SK-N-SH (cell line): Measurements from ENCODE around the gene KLHL8. TPM values are rescaled to one million over a fixed set of nuclear protein-coding genes. Genes with fewer than 3 reads are reported as not detected.

Experiments used
- CTCF ChIA-PET: fragments of 300-600, 350-600 bp; formaldehyde crosslinking; extraction: SDS; loops from one replicate; lab custom pipeline; 2021; lab: Yijun Ruan, JAX
- POLR2A ChIA-PET: fragments of 350-600 bp; sonication (Branson Sonifier 250); formaldehyde crosslinking; extraction: SDS; loops from one replicate; lab custom pipeline; 2020; ENCODE audit warnings: antibody characterized with exemption, inconsistent platforms; lab: Yijun Ruan, JAX
- DNase-seq: peaks from one replicate; pipeline ENCODE4 v3.0.0; 2012
- H2AFZ ChIP-seq: fragments of 200-600 bp; sonication (generic); 2 replicates; pipeline ENCODE4 v1.8.1; 2016; ENCODE audit warnings: antibody characterized with exemption, mild to moderate bottlenecking, low read depth
- H3F3A ChIP-seq: fragments of 200-600 bp; sonication (generic); replicated peaks from 2 replicates; pipeline ENCODE3; 2016; ENCODE audit warnings: antibody characterized with exemption, mild to moderate bottlenecking; ENCODE audit not compliant: insufficient read depth
- H3K27ac ChIP-seq, 2 experiments: fragments of 200-500 bp in 1 of 2; fragments of 200-600 bp in 1 of 2; sonication (Bioruptor generic) in 1 of 2; sonication (generic), shearing (Covaris generic) in 1 of 2; 2 replicates each; pipeline versions ENCODE4 v1.5.1 to v1.6.1; 2014 to 2016; ENCODE audit warnings: low read depth in 2 of 2, inconsistent platforms in 1 of 2, low read length in 1 of 2, mild to moderate bottlenecking in 1 of 2, mixed read lengths in 1 of 2
- H3K27me3 ChIP-seq: fragments of 200-600 bp; sonication (generic), shearing (Covaris generic); 2 replicates; pipeline ENCODE4 v1.6.1; 2016; ENCODE audit warnings: mixed run types; ENCODE audit not compliant: insufficient read depth
- H3K36me3 ChIP-seq, 2 experiments: fragments of 200-500 bp in 1 of 2; fragments of 200-600 bp in 1 of 2; sonication (Bioruptor generic) in 1 of 2; sonication (generic) in 1 of 2; replicated peaks in 1 of 2; 2 replicates each; pipeline versions ENCODE3 to v1.5.1; 2014 to 2016; ENCODE audit warnings: low read length in 1 of 2, mild to moderate bottlenecking in 1 of 2; ENCODE audit not compliant: insufficient read depth in 2 of 2, control insufficient read depth in 1 of 2
- H3K4me1 ChIP-seq, 2 experiments: fragments of 200-500 bp in 1 of 2; fragments of 200-600 bp in 1 of 2; sonication (Bioruptor generic) in 1 of 2; sonication (generic), shearing (Covaris generic) in 1 of 2; 2 replicates each; pipeline versions ENCODE4 v1.5.1 to v1.6.1; 2014 to 2016; ENCODE audit warnings: low read depth in 1 of 2, low read length in 1 of 2, mixed run types in 1 of 2; ENCODE audit not compliant: insufficient read depth in 2 of 2, control insufficient read depth in 1 of 2
- H3K4me2 ChIP-seq: fragments of 200-600 bp; sonication (generic), shearing (Covaris generic); 2 replicates; pipeline ENCODE4 v1.6.1; 2017; ENCODE audit warnings: mixed run types
- H3K4me3 ChIP-seq, 2 experiments: fragments of 200-500 bp in 1 of 2; fragments of 200-600 bp in 1 of 2; sonication (Bioruptor generic) in 1 of 2; sonication (generic), shearing (Covaris generic) in 1 of 2; 2 replicates each; pipeline versions ENCODE4 v1.5.1 to v1.8.1; 2014 to 2016; ENCODE audit warnings: low read depth in 2 of 2, inconsistent platforms in 1 of 2, low read length in 1 of 2, mild to moderate bottlenecking in 1 of 2, mixed read lengths in 1 of 2, moderate library complexity in 1 of 2
- H3K79me2 ChIP-seq: fragments of 200-600 bp; sonication (generic); 2 replicates; pipeline ENCODE4 v1.8.1; 2017; ENCODE audit warnings: mild to moderate bottlenecking; ENCODE audit not compliant: insufficient read depth
- H3K9ac ChIP-seq: fragments of 200-600 bp; sonication (generic); 2 replicates; pipeline ENCODE4 v1.6.1; 2017; ENCODE audit warnings: mixed run types
- H3K9me2 ChIP-seq: fragments of 200-600 bp; sonication (generic); 2 replicates; pipeline ENCODE4 v1.6.1; 2017; ENCODE audit warnings: mixed run types
- H3K9me3 ChIP-seq: fragments of 200-600 bp; sonication (generic); 2 replicates; pipeline ENCODE4 v1.6.1; 2017; ENCODE audit warnings: mixed run types, mild to moderate bottlenecking, moderate library complexity
- H4K20me1 ChIP-seq: fragments of 200-600 bp; sonication (generic); 2 replicates; pipeline ENCODE4 v1.6.1; 2017; ENCODE audit warnings: mild to moderate bottlenecking, mixed run types; ENCODE audit not compliant: insufficient read depth
- CHD2 ChIP-seq: fragments of 150-350 bp; IDR thresholded peaks from 2 replicates; pipeline ENCODE4 v1.6.1; 2018; ENCODE audit warnings: low read length; ENCODE audit not compliant: partially characterized antibody
- ELF1 ChIP-seq: IDR thresholded peaks from 2 replicates; pipeline ENCODE4 v1.4.0; 2012
- FOSL2 ChIP-seq: IDR thresholded peaks from 2 replicates; pipeline ENCODE4 v1.4.0; 2012; ENCODE audit warnings: low read depth, mild to moderate bottlenecking, moderate library complexity, borderline replicate concordance
- FOXJ3 ChIP-seq: sonication (generic); formaldehyde crosslinking; IDR thresholded peaks from 2 replicates; pipeline ENCODE4 v1.5.1; 2020; ENCODE audit warnings: mild to moderate bottlenecking, missing genetic modification reagents
- FOXM1 ChIP-seq: IDR thresholded peaks from 2 replicates; pipeline ENCODE4 v1.4.0; 2012; ENCODE audit warnings: low read depth, mild to moderate bottlenecking
- GATA2 ChIP-seq: sonication (generic); formaldehyde crosslinking; IDR thresholded peaks from 2 replicates; pipeline ENCODE4 v1.5.0; 2020; ENCODE audit warnings: mild to moderate bottlenecking, missing genetic modification reagents
- IRF3 ChIP-seq: fragments of 150-350 bp; IDR thresholded peaks from 2 replicates; pipeline ENCODE4 v1.6.1; 2016; ENCODE audit warnings: mild to moderate bottlenecking, low read depth, low read length
- JUND ChIP-seq: IDR thresholded peaks from 2 replicates; pipeline ENCODE4 v1.4.0; 2012
- MAX ChIP-seq: IDR thresholded peaks from 2 replicates; pipeline ENCODE4 v1.4.0; 2012; ENCODE audit warnings: low read depth
- MEF2A ChIP-seq: IDR thresholded peaks from 2 replicates; pipeline ENCODE4 v1.4.0; 2012; ENCODE audit warnings: low read depth, borderline replicate concordance
- MXI1 ChIP-seq: IDR thresholded peaks from 2 replicates; pipeline ENCODE4 v1.6.1; 2012; ENCODE audit warnings: mild to moderate bottlenecking, low read depth, low read length, improper control_type of control experiment
- NFIC ChIP-seq: IDR thresholded peaks from 2 replicates; pipeline ENCODE4 v1.4.0; 2012; ENCODE audit warnings: borderline replicate concordance
- NRF1 ChIP-seq: IDR thresholded peaks from 2 replicates; pipeline ENCODE4 v1.6.1; 2012; ENCODE audit warnings: low read depth, mild to moderate bottlenecking, low read length
- PBX3 ChIP-seq: IDR thresholded peaks from 2 replicates; pipeline ENCODE4; 2012
- RAD21 ChIP-seq: IDR thresholded peaks from 2 replicates; pipeline ENCODE4 v1.6.1; 2012; ENCODE audit warnings: mild to moderate bottlenecking, low read length
- RCOR1 ChIP-seq: fragments of 150-350 bp; IDR thresholded peaks from 2 replicates; pipeline ENCODE4 v1.6.1; 2017; ENCODE audit warnings: antibody characterized with exemption, low read length
- REST ChIP-seq: IDR thresholded peaks from 2 replicates; pipeline ENCODE4 v1.6.1; 2012; ENCODE audit warnings: mild to moderate bottlenecking, low read depth, low read length, moderate library complexity
- RFX5 ChIP-seq: IDR thresholded peaks from 2 replicates; pipeline ENCODE4 v1.6.1; 2012; ENCODE audit warnings: mild to moderate bottlenecking, improper control_type of control experiment, low read length
- SIN3A ChIP-seq: IDR thresholded peaks from 2 replicates; pipeline ENCODE4 v1.6.1; 2012; ENCODE audit warnings: low read depth, mild to moderate bottlenecking, low read length, moderate library complexity, borderline replicate concordance
- TEAD4 ChIP-seq: IDR thresholded peaks from 2 replicates; pipeline ENCODE4 v1.4.0; 2012; ENCODE audit warnings: mild to moderate bottlenecking, borderline replicate concordance; ENCODE audit not compliant: insufficient read depth
- USF2 ChIP-seq: fragments of 150-350 bp; IDR thresholded peaks from 2 replicates; pipeline ENCODE4 v1.6.1; 2017; ENCODE audit warnings: antibody characterized with exemption, low read length, low read depth, borderline replicate concordance
- WGBS: methylation state at CpG from one replicate; pipeline ENCODE4 v1.1.6; 2017; ENCODE audit warnings: low lambda C conversion rate; 5-methylcytosine and 5-hydroxymethylcytosine counted together
- polyA plus RNA-seq, 3 experiments: library from polyadenylated mRNA; depleted of rRNA; stranded (reverse); fragments of >200 nt; gene quantifications; 2 replicates each; pipeline ENCODE4 v1.2.3, GENCODE V29; 2012

Gene KLHL8
- polyA plus RNA-seq, 1 of the 3 experiments (the other 2 are of a cell fraction), result 2.4 TPM

GRCh38 chr4:87239821-87240220, 19.4 kb upstream of the KLHL8 start:
- CTCF ChIA-PET, result interaction anchor here (0.6 to 8.9 kb wide), 5 partner anchors 20 to 211 kb away, joined by 3 to 111 read pairs (median 3); no protein-coding TSS in a partner anchor
- Histone ChIP-seq H3K4me3 (no peak overlapping the region), H3K9me2 (no peaks in the 10 kb centered on the region), H3K36me3 (no peaks in the 10 kb centered on the region), H3K4me1 (peaks cover 0 to 14% of the 10 kb centered on the region in 2 experiments; a peak in 1 of 4 replicates), H3K4me2 (0 out of 2 replicates have a peak overlapping the region, but pooled peaks have one; percentile 19), H3F3A (no peaks in the 10 kb centered on the region), H2AFZ (peak overlapping the region; percentile 66; the same call in 1 of the 2 replicates), H4K20me1 (no peaks in the 10 kb centered on the region), H3K27me3 (no peaks in the 10 kb centered on the region), H3K27ac (peak overlapping the region in 1 of 2 experiments; percentile 6; a peak in 1 of 4 replicates), H3K9me3 (peaks cover 18% of the 10 kb centered on the region; the same call in 1 of the 2 replicates), H3K79me2 (no peaks in the 10 kb centered on the region), H3K9ac (no peak overlapping the region)
- TF ChIP-seq ELF1 (no peak), GATA2 (CRISPR knock-in tag) (no peak), SIN3A (no peak), JUND (no peak)
- POLR2A ChIA-PET, result no interaction called here
- DNase-seq, result no peak

- H3K4me3 ChIP-seq, result no peak overlapping the region
- no peak overlapping the region for H3K4me2 ChIP-seq
- no peaks in the 10 kb centered on the region for H4K20me1 ChIP-seq
- H3K9me2 ChIP-seq, result no peaks in the 10 kb centered on the region
- ChIA-PET POLR2A (no interaction called here), CTCF (interaction anchor here (1.2 to 8.9 kb wide), 2 partner anchors 23 to 88 kb away, joined by 3 to 111 read pairs; no protein-coding TSS in a partner anchor)
- TF ChIP-seq IRF3 (no peak), NFIC (no peak), TEAD4 (no peak), CHD2 (no peak), REST (no peak), FOXJ3 (CRISPR knock-in tag) (no peak), RFX5 (no peak), FOXM1 (no peak), MAX (no peak), NRF1 (no peak), MEF2A (no peak), GATA2 (CRISPR knock-in tag) (no peak), USF2 (no peak), FOSL2 (no peak), RAD21 (no peak), RCOR1 (no peak), MXI1 (no peak), PBX3 (no peak), ELF1 (no peak)
- no peaks in the 10 kb centered on the region for H3F3A ChIP-seq
- H3K79me2 ChIP-seq, result no peaks in the 10 kb centered on the region
- peaks cover 0 to 14% of the 10 kb centered on the region in 2 experiments; a peak in 1 of 4 replicates for H3K4me1 ChIP-seq
- H3K9ac ChIP-seq, result no peak overlapping the region
- peaks cover 13% of the 10 kb centered on the region; the same call in 1 of the 2 replicates for H3K9me3 ChIP-seq
- no peak for DNase-seq
- H2AFZ ChIP-seq, result no peak overlapping the region
- H3K27ac ChIP-seq, result no peak overlapping the region
- WGBS, result 82% methylated on average over 5 of the region's 5 CpGs
- no peaks in the 10 kb centered on the region for H3K36me3 ChIP-seq
- H3K27me3 ChIP-seq, result no peaks in the 10 kb centered on the region
Measured at GRCh38 chr4:87239194-87239593, 18.8 kb upstream of the KLHL8 start.
